Heart left ventricle (tissue), 16 donors: Measurements from ENCODE around the gene CNTFR. TPM values are rescaled to one million over a fixed set of nuclear protein-coding genes. Genes with fewer than 3 reads are reported as not detected.

Experiments used
- ATAC-seq, 4 donors: fragments of 200-7000 bp; cut with Tn5 transposase; one replicate each; pipeline ENCODE4 v1.9.1; 2020 to 2022; ENCODE audit warnings: moderate library complexity in 4 of 4, mild to moderate bottlenecking in 3 of 4, moderate number of reproducible peaks in 1 of 4
- DNase-seq, 5 donors: peaks; one replicate each; pipeline ENCODE4 v3.0.0-alpha.2; 2020
- H3K27ac ChIP-seq, 12 donors: fragments of 200-600 bp; sonication (generic) in 4 of 12; one replicate each; pipeline versions ENCODE4 v1.5.0 to v1.8.0; 2016 to 2022; ENCODE audit warnings: mild to moderate bottlenecking in 2 of 12
- H3K27me3 ChIP-seq, 9 donors: fragments of 200-600 bp; sonication (generic) in 2 of 9; one replicate each; pipeline versions ENCODE4 v1.5.1 to v1.8.0; 2016 to 2022; ENCODE audit warnings: mild to moderate bottlenecking in 3 of 9
- H3K36me3 ChIP-seq, 9 donors: fragments of 200-600 bp; sonication (generic) in 2 of 9; one replicate each; pipeline versions ENCODE4 v1.5.0 to v1.8.0; 2018 to 2022; ENCODE audit warnings: mild to moderate bottlenecking in 2 of 9
- H3K4me1 ChIP-seq, 12 donors: fragments of 200-600 bp; sonication (generic) in 4 of 12; one replicate each; pipeline versions ENCODE4 v1.5.0 to v1.8.0; 2016 to 2022; ENCODE audit warnings: mild to moderate bottlenecking in 3 of 12
- H3K4me3 ChIP-seq, 12 donors: fragments of 200-600 bp; sonication (generic) in 4 of 12; one replicate each; pipeline versions ENCODE4 v1.5.0 to v1.8.0; 2017 to 2022; ENCODE audit warnings: mild to moderate bottlenecking in 9 of 12, moderate library complexity in 4 of 12
- H3K9me3 ChIP-seq, 12 donors: fragments of 200-600 bp; sonication (generic) in 4 of 12; one replicate each; pipeline versions ENCODE4 v1.5.0 to v1.8.0; 2016 to 2022; ENCODE audit warnings: mild to moderate bottlenecking in 1 of 12
- CTCF ChIP-seq, 12 donors: fragments of 200-600 bp; sonication (generic) in 4 of 12; IDR thresholded peaks; one replicate each; pipeline versions ENCODE4 v1.5.0 to v1.8.0; 2018 to 2022; ENCODE audit warnings: antibody characterized with exemption in 12 of 12, mild to moderate bottlenecking in 5 of 12
- POLR2A ChIP-seq, 2 donors: fragments of 450-650 bp; IDR thresholded peaks; one replicate each; pipeline ENCODE4 v1.6.1; 2017; ENCODE audit warnings: antibody characterized with exemption in 2 of 2, mild to moderate bottlenecking in 2 of 2, moderate library complexity in 2 of 2
- WGBS, 4 donors: extraction: QIAGEN DNeasy Blood & Tissue Kit in 2 of 4; methylation state at CpG; one replicate each; pipeline versions ENCODE4 v1.1.5 to v1.1.7; 2013 to 2018; 5-methylcytosine and 5-hydroxymethylcytosine counted together
- intact Hi-C, 10 donors: fragments of 100-400 bp; cut with DNase I; formaldehyde crosslinking; loops; one replicate each; pipeline versions ENCODE4 v1.11.1 to v1.14.2; 2022
- polyA plus RNA-seq, 2 donors: library from polyadenylated mRNA; stranded (reverse); fragments of 200-250 nt; gene quantifications; one replicate each; pipeline ENCODE4 v1.2.3, GENCODE V29; 2013
- total RNA-seq, 9 donors: library from RNA; depleted of rRNA in 2 of 9; stranded (reverse); fragments of >200 nt in 2 of 9; fragmentation: NEBNext Ultra II Directional in 3 of 9; extraction: Animal tissue kit (Norgen Biotek cat#: 25700) in 3 of 9; gene quantifications; one replicate each; pipeline versions ENCODE4 v1.1.0 to v1.2.4, GENCODE V29; 2016 to 2023
- donor health status: ischemic (EF 13 %, LVEDD 7.1; RV severe dilation, severe dysfunction).
- donor health status: healthy with polysubstance abuse.
- donor health status: DM: no; HTN: yes; CAD: no.
- donor health status: DM: no; HTN: no; CAD: no.
- donor health status: ischemic (EF 25% LVEDD 6.9; RV normal size, moderate dysfunction).
- donor health status: ischemic (EF 25% LVEDD 5.7; RV mildly dilated, moderate dysfunction).
- donor health status: healthy.
- donor health status: DM: yes; HTN: yes; CAD: no.
- donor health status: ischemic (EF 35%, LVEDD 5.7; RV mildly dilated, moderate dysfunction).
- donor health status: nonischemic (EF 11% LVEDD 7.7; RV severe dilation, severe dysfunction).
- donor health status: DM: yes; HTN: yes; CAD: no.
- donor health status: PGD.
- donor health status: ischemic (EF 29% LVEDD 5.4; RV normal size, mild dysfunction).
- donor health status: nonischemic (EF 23%, LVEDD 6.1; RV moderate dilation, normal function).

CNTFR gene
- total and polyA plus RNA-seq, 11 donors, result 0.43 to 9.8 (median 2.0) TPM

- WGBS, 4 donors, result 77 to 85% (median 81%) methylated on average over 11 to 18 of the region's 18 CpGs
- TF ChIP-seq CTCF (IDR thresholded peaks at IDR 0.05) (no peak), POLR2A (IDR thresholded peaks at IDR 0.05) (no peak)
- Histone ChIP-seq H3K36me3 (no peaks in the 10 kb centered on the region), H3K4me3 (no peak overlapping the region), H3K27ac (no peak overlapping the region), H3K4me1 (no peaks in the 10 kb centered on the region), H3K9me3 (no peaks in the 10 kb centered on the region), H3K27me3 (peaks cover 0 to under 1% (median 0%) of the 10 kb centered on the region in 9 donors)
- intact Hi-C loops, result no loop called here
- DNase-seq (no peak), ATAC-seq (no peak)
These were observed 36.0 kb downstream of the CNTFR start for GRCh38 chr9:34553511-34554021.

GRCh38 chr9:34552986-34553385, 36.5 kb downstream of the CNTFR start:
- DNase-seq (no peak), ATAC-seq (no peak)
- TF ChIP-seq POLR2A (IDR thresholded peaks at IDR 0.05), result no peak
- TF ChIP-seq CTCF (IDR thresholded peaks at IDR 0.05), result no peak
- Histone ChIP-seq H3K27ac (no peak overlapping the region), H3K4me3 (no peak overlapping the region), H3K9me3 (no peaks in the 10 kb centered on the region), H3K27me3 (no peaks in the 10 kb centered on the region), H3K4me1 (peaks cover 0 to under 1% (median 0%) of the 10 kb centered on the region in 12 donors), H3K36me3 (no peaks in the 10 kb centered on the region)
- intact Hi-C loops, result no loop called here
- WGBS, 4 donors, result 89 to 100% (median 96%) methylated on average over 2 of the region's 2 CpGs

GRCh38 chr9:34552606-34552981, 36.9 kb downstream of the CNTFR start:
- H3K27ac ChIP-seq, result no peak overlapping the region
- H3K4me1 ChIP-seq, result peaks cover 0 to 5% (median 0%) of the 10 kb centered on the region in 12 donors
- H3K9me3 ChIP-seq, result no peaks in the 10 kb centered on the region
- H3K4me3 ChIP-seq, result no peak overlapping the region
- intact Hi-C loops, result no loop called here
- no peak for ATAC-seq
- DNase-seq, result no peak
- H3K36me3 ChIP-seq, result no peaks in the 10 kb centered on the region
- no peak for TF ChIP-seq CTCF (IDR thresholded peaks at IDR 0.05)
- no peak for TF ChIP-seq POLR2A (IDR thresholded peaks at IDR 0.05)
- no peaks in the 10 kb centered on the region for H3K27me3 ChIP-seq
- WGBS, 4 donors, result 87 to 95% (median 93%) methylated on average over 8 to 13 of the region's 13 CpGs

GRCh38 chr9:34551751-34552605, 37.5 kb downstream of the CNTFR start:
- no peak overlapping the region for H3K4me3 ChIP-seq
- DNase-seq (no peak), ATAC-seq (no peak)
- no peaks in the 10 kb centered on the region for H3K27me3 ChIP-seq
- WGBS, 4 donors, result 91 to 94% (median 91%) methylated on average over 15 to 20 of the region's 20 CpGs
- no peaks in the 10 kb centered on the region for H3K9me3 ChIP-seq
- intact Hi-C loops, result no loop called here
- H3K27ac ChIP-seq, result no peak overlapping the region
- TF ChIP-seq POLR2A (IDR thresholded peaks at IDR 0.05), result no peak
- no peak for TF ChIP-seq CTCF (IDR thresholded peaks at IDR 0.05)
- H3K36me3 ChIP-seq, result no peaks in the 10 kb centered on the region
- H3K4me1 ChIP-seq, result peaks cover 0 to 5% (median 0%) of the 10 kb centered on the region in 12 donors
